DOHH2 (cell line): ENCODE measurements around the gene SRGAP3.

Experiments
- H3F3A ChIP-seq: fragments of 200-600 bp; sonication (generic), shearing (Covaris generic); 2 replicates; pipeline ENCODE4 v1.6.0; 2016; ENCODE audit warnings: antibody characterized with exemption, mild to moderate bottlenecking; ENCODE audit not compliant: control insufficient read depth, insufficient read depth
- H3K27ac ChIP-seq: fragments of 200-600 bp; sonication (generic); 2 replicates; pipeline ENCODE4 v1.5.1; 2014; ENCODE audit warnings: low read depth, mild to moderate bottlenecking, low read length, moderate library complexity
- H3K27me3 ChIP-seq: fragments of 200-600 bp; sonication (generic); 2 replicates; pipeline ENCODE4 v1.6.1; 2014; ENCODE audit warnings: mild to moderate bottlenecking, low read length, mixed read lengths; ENCODE audit not compliant: control insufficient read depth
- H3K36me3 ChIP-seq: fragments of 200-600 bp; sonication (generic); 2 replicates; pipeline ENCODE4 v1.6.1; 2014; ENCODE audit warnings: mild to moderate bottlenecking, low read length, moderate library complexity, mixed read lengths; ENCODE audit not compliant: control insufficient read depth
- H3K4me1 ChIP-seq: fragments of 200-600 bp; sonication (generic); 2 replicates; pipeline ENCODE4 v1.6.1; 2014; ENCODE audit warnings: mild to moderate bottlenecking, low read length, mixed read lengths; ENCODE audit not compliant: control insufficient read depth
- H3K4me2 ChIP-seq: fragments of 200-600 bp; sonication (generic); 2 replicates; pipeline ENCODE4 v1.6.0; 2014; ENCODE audit warnings: mild to moderate bottlenecking, low read length, moderate library complexity
- H3K4me3 ChIP-seq: fragments of 200-600 bp; sonication (generic); 2 replicates; pipeline ENCODE4 v1.5.1; 2014; ENCODE audit warnings: mild to moderate bottlenecking, low read length, mixed read lengths
- H3K79me2 ChIP-seq: fragments of 200-600 bp; sonication (generic); 2 replicates; pipeline ENCODE4 v1.6.1; 2014; ENCODE audit warnings: mild to moderate bottlenecking, low read length, mixed read lengths; ENCODE audit not compliant: control insufficient read depth
- H3K9me2 ChIP-seq: fragments of 200-600 bp; sonication (generic); replicated peaks from 2 replicates; pipeline ENCODE4 v1.6.1; 2014; ENCODE audit warnings: mild to moderate bottlenecking, low read length, mixed read lengths; ENCODE audit not compliant: control insufficient read depth
- H3K9me3 ChIP-seq: fragments of 200-600 bp; sonication (generic); 2 replicates; pipeline ENCODE4 v1.6.1; 2014; ENCODE audit warnings: antibody characterized with exemption, low read length, mixed read lengths; ENCODE audit not compliant: control insufficient read depth, insufficient read depth
- H4K20me1 ChIP-seq: fragments of 200-600 bp; sonication (generic); 2 replicates; pipeline ENCODE4 v1.6.0; 2014; ENCODE audit warnings: low read depth, mild to moderate bottlenecking, antibody characterized with exemption, low read length, moderate library complexity; ENCODE audit not compliant: control insufficient read depth, insufficient read depth
- CTCF ChIP-seq: fragments of 200-600 bp; sonication (generic); IDR thresholded peaks from one replicate; pipeline ENCODE4 v1.5.1; 2014; ENCODE audit warnings: antibody characterized with exemption, mild to moderate bottlenecking, low read depth, low read length; ENCODE audit not compliant: poor library complexity, severe bottlenecking
- EZH2phosphoT487 ChIP-seq: fragments of 200-600 bp; sonication (generic); IDR thresholded peaks from 2 replicates; pipeline ENCODE4 v1.6.1; 2017; ENCODE audit warnings: borderline replicate concordance, mild to moderate bottlenecking, antibody characterized with exemption, low read length, moderate library complexity, mixed read lengths

SRGAP3 gene

GRCh38 chr3:8994226-8994625 lies 255.2 kb downstream of the SRGAP3 start:
- no peaks in the 10 kb centered on the region for H3K9me2 ChIP-seq
- TF ChIP-seq CTCF (no peak), EZH2phosphoT487 (no peak)
- H3K27ac ChIP-seq: no peak overlapping the region
- no peaks in the 10 kb centered on the region for H3K4me1 ChIP-seq
- H3K79me2 ChIP-seq: no peaks in the 10 kb centered on the region
- 0 out of 2 replicates have a peak, but pooled peaks cover 5% of the 10 kb centered on the region for H3K27me3 ChIP-seq
- no peaks in the 10 kb centered on the region for H3F3A ChIP-seq
- H3K36me3 ChIP-seq: no peaks in the 10 kb centered on the region
- H3K4me2 ChIP-seq: no peak overlapping the region
- no peaks in the 10 kb centered on the region for H3K9me3 ChIP-seq
- no peaks in the 10 kb centered on the region for H4K20me1 ChIP-seq
- no peak overlapping the region for H3K4me3 ChIP-seq

- H3K4me2 ChIP-seq: no peak overlapping the region
- no peaks in the 10 kb centered on the region for H3K4me1 ChIP-seq
- H3K9me3 ChIP-seq: no peaks in the 10 kb centered on the region
- no peaks in the 10 kb centered on the region for H3F3A ChIP-seq
- H4K20me1 ChIP-seq: no peaks in the 10 kb centered on the region
- H3K79me2 ChIP-seq: no peaks in the 10 kb centered on the region
- H3K4me3 ChIP-seq: no peak overlapping the region
- no peak for TF ChIP-seq EZH2phosphoT487
- no peak for TF ChIP-seq CTCF
- 0 out of 2 replicates have a peak, but pooled peaks cover 2% of the 10 kb centered on the region for H3K27me3 ChIP-seq
- H3K36me3 ChIP-seq: no peaks in the 10 kb centered on the region
- no peak overlapping the region for H3K27ac ChIP-seq
- no peaks in the 10 kb centered on the region for H3K9me2 ChIP-seq
Observed at GRCh38 chr3:8993331-8993730, 256.1 kb downstream of the SRGAP3 start.

- no peak overlapping the region for H3K27ac ChIP-seq
- no peaks in the 10 kb centered on the region for H3K79me2 ChIP-seq
- H3K36me3 ChIP-seq: no peaks in the 10 kb centered on the region
- no peaks in the 10 kb centered on the region for H3K27me3 ChIP-seq
- H3F3A ChIP-seq: no peaks in the 10 kb centered on the region
- H3K9me3 ChIP-seq: no peaks in the 10 kb centered on the region
- TF ChIP-seq EZH2phosphoT487 (no peak), CTCF (no peak)
- no peaks in the 10 kb centered on the region for H3K4me1 ChIP-seq
- H3K9me2 ChIP-seq: no peaks in the 10 kb centered on the region
- H3K4me2 ChIP-seq: no peak overlapping the region
- no peak overlapping the region for H3K4me3 ChIP-seq
- H4K20me1 ChIP-seq: no peaks in the 10 kb centered on the region
Observed at GRCh38 chr3:8992854-8993253, 256.6 kb downstream of the SRGAP3 start.

- Histone ChIP-seq H3K36me3 (no peaks in the 10 kb centered on the region), H3K27me3 (no peaks in the 10 kb centered on the region), H3K4me1 (no peaks in the 10 kb centered on the region), H3K79me2 (no peaks in the 10 kb centered on the region), H3K4me2 (no peak overlapping the region), H4K20me1 (no peaks in the 10 kb centered on the region), H3K27ac (no peak overlapping the region), H3K9me3 (no peaks in the 10 kb centered on the region), H3K9me2 (no peaks in the 10 kb centered on the region), H3K4me3 (no peak overlapping the region), H3F3A (no peaks in the 10 kb centered on the region)
- TF ChIP-seq CTCF (no peak), EZH2phosphoT487 (no peak)
Observed at GRCh38 chr3:8992199-8992598, 257.2 kb downstream of the SRGAP3 start.
